Dedifferentiated amniotic fluid mesenchymal stem cell (primary cell): ENCODE measurements around the gene ZNF613.
"Not testable (repeated sequence)": the region's sequence is repeated elsewhere in the genome, so short reads cannot be mapped to it uniquely, and the experiment has no call there.

ENCODE experiments used
- DNase-seq: peaks from one replicate; pipeline ENCODE4 v3.0.0-alpha.2; 2016; ENCODE audit errors: extremely low spot score

Gene ZNF613

GRCh38 chr19:51944798-51945552, 17.7 kb downstream of the ZNF613 start:
- DNase-seq: no peak

GRCh38 chr19:51946602-51947001, 19.3 kb downstream of the ZNF613 start:
- no peak for DNase-seq

- no peak for DNase-seq
Measured at GRCh38 chr19:51948975-51949374, 21.7 kb downstream of the ZNF613 start.

- not testable (repeated sequence) for DNase-seq
Measured at GRCh38 chr19:51957846-51958245, 30.6 kb downstream of the ZNF613 start.

GRCh38 chr19:51959791-51960190, 32.5 kb downstream of the ZNF613 start:
- DNase-seq: no peak

GRCh38 chr19:51960621-51961233, 33.5 kb downstream of the ZNF613 start:
- DNase-seq: not testable (repeated sequence)

- no peak for DNase-seq
Measured at GRCh38 chr19:51965583-51965982, 38.3 kb downstream of the ZNF613 start.

GRCh38 chr19:51970718-51971117, 43.4 kb downstream of the ZNF613 start:
- no peak for DNase-seq

GRCh38 chr19:51971624-51972023, 44.4 kb downstream of the ZNF613 start:
- no peak for DNase-seq

- not testable (repeated sequence) for DNase-seq
Measured at GRCh38 chr19:51975787-51976186, 48.5 kb downstream of the ZNF613 start.

GRCh38 chr19:51976852-51977251, 49.6 kb downstream of the ZNF613 start:
- no peak for DNase-seq

- DNase-seq: no peak
Measured at GRCh38 chr19:51977346-51977745, 50.1 kb downstream of the ZNF613 start.

GRCh38 chr19:51978882-51979281, 51.6 kb downstream of the ZNF613 start:
- no peak for DNase-seq

- DNase-seq: no peak
Measured at GRCh38 chr19:51980116-51980736, 53.0 kb downstream of the ZNF613 start.

- DNase-seq: not testable (repeated sequence)
Measured at GRCh38 chr19:51980926-51981325, 53.7 kb downstream of the ZNF613 start.

GRCh38 chr19:51983361-51983760, 56.1 kb downstream of the ZNF613 start:
- no peak for DNase-seq

GRCh38 chr19:51986309-51987291, 59.3 kb downstream of the ZNF613 start, which contains the start of gene ZNF350:
ZNF350 (minus strand) TSS chr19:51986840; CDS start chr19:51974360, 12,480 bp downstream.
- peak; percentile 93 for DNase-seq

- no peak for DNase-seq
Measured at GRCh38 chr19:51993422-51993821, 66.2 kb downstream of the ZNF613 start.

- DNase-seq: no peak
Measured at GRCh38 chr19:51994048-51994644, 66.9 kb downstream of the ZNF613 start.
